Measurements from ENCODE around the gene NPBWR2. TPM values are rescaled to one million over a fixed set of nuclear protein-coding genes. Genes with fewer than 3 reads are reported as not detected.

The NPBWR2 gene
- total and polyA plus RNA-seq, 9 donors: not detected

DNA sequence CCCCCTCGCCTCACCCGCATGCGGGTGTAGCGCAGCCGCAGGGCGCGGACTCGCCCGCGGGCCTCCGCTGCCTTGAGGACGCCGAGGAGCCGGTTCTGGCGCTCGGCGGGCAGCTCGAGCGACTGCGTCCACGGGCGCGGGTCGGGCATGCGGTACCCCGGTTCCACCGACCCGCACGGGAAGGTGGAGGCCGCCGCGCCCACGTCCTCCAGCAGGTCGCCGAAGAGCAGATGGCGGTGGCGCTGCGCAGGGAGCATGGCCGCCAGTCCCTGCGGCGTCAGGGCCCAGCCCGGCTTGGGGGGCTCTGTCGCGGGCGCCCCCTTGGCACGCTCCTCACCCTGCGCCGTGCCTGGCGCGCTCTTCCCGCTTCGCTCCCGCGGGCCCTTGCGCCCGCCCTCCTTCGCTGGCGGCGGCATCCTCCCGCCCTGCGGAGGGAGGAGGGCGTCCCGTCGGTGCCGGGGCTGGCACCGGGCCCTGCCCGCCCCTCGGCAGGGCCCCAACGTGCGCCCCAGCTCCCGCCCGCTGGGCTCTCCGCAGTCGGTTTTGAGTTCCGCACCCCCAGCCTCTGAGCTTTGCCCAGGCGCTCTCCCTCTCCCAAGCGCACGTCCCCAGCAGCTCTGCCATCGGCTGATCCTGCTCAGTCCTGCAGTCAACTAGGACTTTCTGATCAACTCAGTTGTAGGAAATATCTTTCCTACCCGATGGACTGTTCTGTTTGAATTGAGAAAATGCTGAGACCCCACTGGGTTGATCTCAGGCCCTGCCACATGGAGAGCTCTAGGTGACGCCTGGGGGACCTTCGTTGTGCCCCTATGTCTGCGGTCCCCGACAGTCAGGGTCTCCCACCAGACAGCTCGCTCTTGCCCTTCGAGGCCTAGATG lies 23.3 kb downstream of the NPBWR2 start, which contains the start of gene LKAAEAR1:
LKAAEAR1 (minus strand) TSS at position 595 of the 881 bp plus-strand sequence; CDS start at position 416, 179 bp downstream.
- H3K27me3 ChIP-seq (ENCODE audit: control insufficient read depth, insufficient read depth, low read length): peaks cover 57% of the 10 kb centered on the region

DNA sequence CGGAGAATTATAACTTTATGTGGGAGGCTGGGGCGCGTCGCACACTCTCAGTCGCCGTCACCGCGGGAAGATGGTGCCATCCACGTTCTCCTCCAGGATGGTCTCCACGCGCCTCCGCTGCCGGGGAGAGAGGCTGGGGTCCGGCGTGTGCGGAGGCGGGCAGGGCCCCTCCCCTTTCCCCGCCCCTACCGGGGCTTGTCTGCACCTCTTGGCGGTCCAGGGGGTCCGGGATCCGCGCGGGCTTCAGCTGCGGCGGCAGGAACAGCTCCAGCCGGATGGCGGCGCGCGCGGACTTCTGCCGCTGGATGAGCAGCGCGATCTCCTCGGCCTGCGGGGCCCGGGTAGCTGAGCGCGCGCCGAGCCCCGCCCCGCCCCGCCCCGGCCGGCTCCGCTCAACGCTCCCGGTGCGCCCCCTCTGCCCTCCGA lies 24.0 kb downstream of the NPBWR2 start:
- 0% methylated on average over 52 of the region's 52 CpGs for WGBS (ENCODE audit: insufficient coverage)
- H3K36me3 ChIP-seq (ENCODE audit: control insufficient read depth, insufficient read depth, low read length): no peaks in the 10 kb centered on the region
- peak; percentile 83 for DNase-seq
- peak overlapping the region; percentile 26 for H3K4me3 ChIP-seq (ENCODE audit: low read length)
- peaks cover 37% of the 10 kb centered on the region for H3K4me1 ChIP-seq (ENCODE audit: control insufficient read depth, insufficient read depth, low read length)
- H3K27me3 ChIP-seq (ENCODE audit: control insufficient read depth, insufficient read depth, low read length): peaks cover 57% of the 10 kb centered on the region
- H3K9me3 ChIP-seq (replicated peaks; ENCODE audit: control insufficient read depth, low read depth, low read length): peaks cover 8% of the 10 kb centered on the region
- no peak overlapping the region for H3K27ac ChIP-seq (ENCODE audit: low read length)

More for the DNA sequence above, 23.3 kb downstream of the NPBWR2 start, which contains the start of gene LKAAEAR1:
- no peak for DNase-seq
- no peak within 1 kb of the TSS for H3K27ac ChIP-seq (ENCODE audit: low read length)
- peaks cover 30% of the 10 kb centered on the region for H3K4me1 ChIP-seq (ENCODE audit: control insufficient read depth, insufficient read depth, low read length)
- peaks cover 8% of the 10 kb centered on the region for H3K9me3 ChIP-seq (replicated peaks; ENCODE audit: control insufficient read depth, low read depth, low read length)
- H3K4me3 ChIP-seq (ENCODE audit: low read length): peak within 1 kb of the TSS; percentile 26
- under 1% methylated on average over 82 of the region's 86 CpGs for WGBS (ENCODE audit: insufficient coverage)
- H3K36me3 ChIP-seq (ENCODE audit: control insufficient read depth, insufficient read depth, low read length): no peaks in the 10 kb centered on the region

DNA sequence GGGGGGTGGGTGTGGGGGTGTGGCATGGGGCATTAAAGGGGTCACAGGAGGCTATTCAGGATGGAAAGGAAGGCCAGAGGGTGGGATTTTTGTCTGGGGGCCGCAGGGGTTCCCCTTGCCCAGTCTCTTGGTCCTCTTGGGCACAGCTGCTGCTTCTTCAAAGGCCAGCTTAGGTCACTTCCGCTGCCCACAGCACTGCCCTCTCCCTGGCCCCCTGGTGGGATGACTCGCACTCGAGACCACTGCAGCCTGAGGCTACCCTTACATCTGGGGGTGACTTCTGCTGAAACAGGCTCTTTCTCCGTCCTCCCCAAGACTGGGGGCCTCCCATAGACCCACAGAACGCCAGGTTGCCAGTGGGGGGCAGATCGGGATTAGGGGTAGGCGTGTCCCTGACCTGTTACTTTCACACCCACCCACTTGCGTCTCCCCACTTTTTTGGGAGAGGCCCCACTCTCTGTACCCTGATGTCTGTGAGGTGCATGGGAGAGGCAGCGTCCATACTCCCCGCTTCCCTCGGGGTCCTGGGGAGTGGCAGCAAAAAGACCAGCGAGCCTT lies 24.5 kb downstream of the NPBWR2 start:
- H3K27me3 ChIP-seq (ENCODE audit: control insufficient read depth, insufficient read depth, low read length): peaks cover 54% of the 10 kb centered on the region
- no peak for DNase-seq
- H3K4me1 ChIP-seq (ENCODE audit: control insufficient read depth, insufficient read depth, low read length): peaks cover 42% of the 10 kb centered on the region
- no peak overlapping the region for H3K27ac ChIP-seq (ENCODE audit: low read length)
- peak overlapping the region; percentile 26 for H3K4me3 ChIP-seq (ENCODE audit: low read length)
- H3K9me3 ChIP-seq (replicated peaks; ENCODE audit: control insufficient read depth, low read depth, low read length): peaks cover 7% of the 10 kb centered on the region
- 6% methylated on average over 7 of the region's 13 CpGs for WGBS (ENCODE audit: insufficient coverage)
- no peaks in the 10 kb centered on the region for H3K36me3 ChIP-seq (ENCODE audit: control insufficient read depth, insufficient read depth, low read length)

DNA sequence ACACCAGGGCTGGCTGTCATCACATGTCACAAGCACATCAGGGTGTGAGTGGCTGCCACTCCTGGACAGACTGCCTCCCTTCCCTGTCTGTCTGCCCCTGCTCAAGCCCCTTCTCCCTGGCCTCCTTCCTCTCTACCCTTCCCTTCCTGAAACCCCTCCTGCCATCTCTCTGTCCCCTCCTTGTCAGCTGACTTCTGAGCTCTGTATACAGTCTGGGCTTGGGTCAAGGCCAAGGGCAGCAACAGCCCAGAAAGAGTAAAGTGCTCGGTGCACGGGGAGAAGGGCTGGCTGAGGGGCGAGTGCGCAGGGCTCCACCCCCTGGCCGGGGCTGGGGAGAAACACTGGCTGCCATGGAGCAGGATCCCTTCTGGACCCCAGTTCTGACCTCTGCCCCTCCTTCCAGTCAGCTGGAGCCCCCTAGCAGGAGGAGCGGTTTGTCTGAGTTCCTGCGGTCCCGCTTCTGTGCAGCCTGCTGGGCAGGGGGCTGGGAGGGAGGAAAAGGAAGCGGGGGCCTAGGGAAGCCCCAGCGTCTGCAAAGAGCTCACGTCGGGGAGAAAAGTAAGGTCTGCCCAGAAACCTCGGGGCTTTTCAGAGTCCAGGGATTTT lies 25.1 kb downstream of the NPBWR2 start:
- 10% methylated on average over 10 of the region's 13 CpGs for WGBS (ENCODE audit: insufficient coverage)
- peaks cover 51% of the 10 kb centered on the region for H3K27me3 ChIP-seq (ENCODE audit: control insufficient read depth, insufficient read depth, low read length)
- H3K36me3 ChIP-seq (ENCODE audit: control insufficient read depth, insufficient read depth, low read length): no peaks in the 10 kb centered on the region
- DNase-seq: no peak
- H3K4me1 ChIP-seq (ENCODE audit: control insufficient read depth, insufficient read depth, low read length): peaks cover 42% of the 10 kb centered on the region
- no peak overlapping the region for H3K27ac ChIP-seq (ENCODE audit: low read length)
- H3K4me3 ChIP-seq (ENCODE audit: low read length): no peak overlapping the region
- H3K9me3 ChIP-seq (replicated peaks; ENCODE audit: control insufficient read depth, low read depth, low read length): peaks cover 3% of the 10 kb centered on the region

DNA sequence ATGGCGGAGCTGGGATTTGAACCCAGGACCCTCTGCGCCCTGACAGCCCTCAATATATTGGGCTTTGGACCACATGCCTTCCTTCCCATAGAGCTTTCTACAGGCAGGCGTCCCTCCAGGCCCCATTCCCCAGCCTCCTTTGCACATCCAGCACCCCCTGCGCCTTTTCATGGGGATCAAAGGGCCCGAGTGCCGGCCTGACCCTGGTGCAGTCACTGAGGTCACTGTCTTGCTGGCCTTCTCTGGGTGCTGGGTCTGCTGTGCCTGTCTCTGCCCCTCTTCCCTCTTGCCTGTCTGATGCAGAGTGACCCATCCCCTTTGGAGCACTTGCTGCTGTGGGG lies 25.8 kb downstream of the NPBWR2 start:
- Histone ChIP-seq H3K36me3 (ENCODE audit: control insufficient read depth, insufficient read depth, low read length) (no peaks in the 10 kb centered on the region), H3K4me1 (ENCODE audit: control insufficient read depth, insufficient read depth, low read length) (peaks cover 42% of the 10 kb centered on the region), H3K9me3 (replicated peaks; ENCODE audit: control insufficient read depth, low read depth, low read length) (peaks cover under 1% of the 10 kb centered on the region), H3K27ac (ENCODE audit: low read length) (no peak overlapping the region), H3K27me3 (ENCODE audit: control insufficient read depth, insufficient read depth, low read length) (peaks cover 49% of the 10 kb centered on the region), H3K4me3 (ENCODE audit: low read length) (no peak overlapping the region)
- DNase-seq: no peak
- WGBS (ENCODE audit: insufficient coverage): 83% methylated on average over 6 of the region's 6 CpGs

DNA sequence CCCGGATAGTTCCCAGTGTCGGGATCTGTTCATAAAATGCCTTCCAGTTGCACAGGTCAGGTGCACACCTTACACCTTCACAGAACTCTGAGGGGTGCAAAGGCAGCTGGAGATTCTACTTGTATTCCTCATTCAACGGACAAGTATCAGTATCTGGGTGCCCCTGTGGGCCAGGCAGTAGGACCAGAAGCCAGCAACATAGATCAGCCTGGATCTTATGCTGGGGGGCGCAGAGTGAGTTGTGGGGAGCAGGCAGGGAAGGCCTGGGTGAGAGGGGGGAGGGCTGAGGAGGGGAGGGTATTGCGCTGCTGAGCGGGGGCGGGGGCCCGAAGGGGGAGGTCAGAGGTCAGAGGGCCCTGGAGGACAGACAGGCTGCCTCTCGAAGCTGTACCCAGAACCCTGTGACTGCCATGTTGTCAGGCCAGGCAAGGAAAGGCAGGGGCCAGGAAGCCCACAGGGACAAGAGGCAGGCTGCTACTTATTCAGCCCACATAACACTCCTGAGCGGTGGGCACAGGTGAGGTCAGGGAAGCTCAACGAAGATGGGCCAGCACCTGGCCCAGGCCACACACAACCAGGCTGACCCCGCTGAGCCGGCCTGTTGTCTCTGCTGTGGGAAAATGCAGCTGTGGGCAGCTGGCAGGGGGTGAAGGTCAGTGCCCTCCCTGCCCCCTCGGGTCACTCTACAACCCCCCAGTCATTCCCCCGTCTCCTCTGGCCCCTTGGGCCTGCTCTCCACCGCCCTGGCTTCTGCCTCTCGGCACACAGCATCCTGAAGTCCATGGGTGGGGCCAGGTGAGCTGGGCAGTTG lies 26.3 kb downstream of the NPBWR2 start:
- H3K27ac ChIP-seq (ENCODE audit: low read length): no peak overlapping the region
- 58% methylated on average over 10 of the region's 17 CpGs for WGBS (ENCODE audit: insufficient coverage)
- peaks cover 44% of the 10 kb centered on the region for H3K27me3 ChIP-seq (ENCODE audit: control insufficient read depth, insufficient read depth, low read length)
- DNase-seq: no peak
- H3K4me3 ChIP-seq (ENCODE audit: low read length): peak overlapping the region; percentile 40
- no peaks in the 10 kb centered on the region for H3K36me3 ChIP-seq (ENCODE audit: control insufficient read depth, insufficient read depth, low read length)
- peaks cover 42% of the 10 kb centered on the region for H3K4me1 ChIP-seq (ENCODE audit: control insufficient read depth, insufficient read depth, low read length)
- H3K9me3 ChIP-seq (replicated peaks; ENCODE audit: control insufficient read depth, low read depth, low read length): no peaks in the 10 kb centered on the region

DNA sequence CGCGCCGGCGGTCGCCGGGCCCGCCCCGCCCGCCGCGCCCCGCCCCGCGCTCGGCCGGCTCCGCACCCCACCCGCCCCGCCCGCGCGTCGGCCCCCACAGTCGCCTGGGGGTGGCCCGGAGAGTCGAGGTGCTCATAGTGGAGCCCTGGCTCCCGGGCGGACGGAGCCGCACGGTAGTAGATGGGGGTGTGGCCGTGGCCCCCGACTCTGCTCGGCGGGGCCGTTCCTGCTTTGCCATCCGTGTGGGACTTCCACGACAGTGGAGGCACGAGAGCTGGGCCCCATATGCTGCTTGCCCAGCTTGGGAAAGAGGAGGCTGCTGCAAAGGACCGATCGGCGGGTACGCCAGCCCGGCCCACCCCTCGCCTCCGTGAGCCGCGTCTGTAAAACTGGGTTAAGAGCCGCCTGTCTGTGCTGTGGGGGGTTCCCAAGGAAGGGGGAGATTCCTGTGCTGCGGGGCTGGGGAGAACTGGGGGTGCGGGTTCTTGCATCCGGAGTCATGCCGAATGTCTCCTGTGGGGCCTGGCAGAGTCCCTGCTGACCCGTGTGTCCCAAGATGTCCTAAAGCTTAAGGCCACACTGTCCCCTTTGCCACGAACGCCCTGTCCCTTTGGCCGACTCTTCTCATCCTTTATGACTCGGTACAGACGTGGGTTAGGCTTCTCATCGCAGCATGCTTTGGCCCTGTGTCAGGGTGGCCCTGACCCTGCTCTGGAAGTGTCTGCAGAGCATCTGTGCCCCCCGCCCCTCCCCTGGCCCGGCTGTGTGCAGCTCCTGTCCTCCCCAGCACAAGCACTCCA lies 27.2 kb downstream of the NPBWR2 start, which contains the start of gene OPRL1:
OPRL1 (plus strand) TSS at position 70 of the 800 bp plus-strand sequence. CDS start 12,639 bp downstream, outside the sequence.
- H3K4me1 ChIP-seq (ENCODE audit: control insufficient read depth, insufficient read depth, low read length): peaks cover 42% of the 10 kb centered on the region

DNA sequence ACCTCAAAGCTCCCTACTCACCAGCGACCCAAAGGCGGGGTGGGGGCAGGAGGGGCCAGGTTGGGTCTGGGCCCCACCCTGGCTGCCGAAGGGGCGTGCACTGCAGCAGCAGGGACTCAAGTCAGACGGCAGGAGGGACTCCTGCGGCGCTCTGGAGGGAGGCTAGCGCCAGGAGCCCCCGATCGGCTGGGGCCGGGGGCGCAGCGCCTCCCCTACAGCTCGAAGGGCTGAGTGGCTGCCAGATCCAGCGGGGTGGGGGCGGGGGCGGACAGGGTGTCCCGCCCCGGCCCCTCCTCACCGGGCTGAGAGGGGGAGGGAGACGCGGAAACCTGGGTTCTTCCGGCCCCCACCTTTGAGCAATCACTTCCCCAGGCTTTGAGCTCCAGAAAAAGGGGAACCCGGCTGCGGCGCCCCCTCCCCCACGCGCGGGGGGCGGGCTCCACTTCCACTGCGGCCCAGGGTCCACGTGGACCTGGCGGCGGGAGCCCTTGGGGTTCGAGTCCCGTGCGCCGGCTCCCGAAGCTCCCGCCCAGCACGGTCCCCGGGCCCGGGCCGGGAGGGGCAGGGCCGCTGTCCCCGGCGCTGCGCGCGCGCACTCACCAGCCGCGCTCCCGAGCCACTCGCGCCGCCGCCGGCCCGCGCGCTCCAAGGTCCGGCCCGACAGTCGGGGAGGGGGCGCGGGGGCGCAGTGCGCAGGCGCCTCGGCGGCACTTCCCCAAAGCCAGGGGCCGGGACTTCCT lies 27.9 kb downstream of the NPBWR2 start, which contains the start of gene RGS19:
RGS19 (minus strand) TSS at position 246 of the 740 bp plus-strand sequence. CDS start 2,632 bp downstream, outside the sequence.
- H3K27me3 ChIP-seq (ENCODE audit: control insufficient read depth, insufficient read depth, low read length): peaks cover 28% of the 10 kb centered on the region
- H3K4me1 ChIP-seq (ENCODE audit: control insufficient read depth, insufficient read depth, low read length): peaks cover 37% of the 10 kb centered on the region
- no peaks in the 10 kb centered on the region for H3K9me3 ChIP-seq (replicated peaks; ENCODE audit: control insufficient read depth, low read depth, low read length)
- peak within 1 kb of the TSS; percentile 72 for H3K4me3 ChIP-seq (ENCODE audit: low read length)
- 0% methylated on average over 56 of the region's 73 CpGs for WGBS (ENCODE audit: insufficient coverage)
- DNase-seq: peak; percentile 93
- H3K36me3 ChIP-seq (ENCODE audit: control insufficient read depth, insufficient read depth, low read length): no peaks in the 10 kb centered on the region
- H3K27ac ChIP-seq (ENCODE audit: low read length): peak within 1 kb of the TSS; percentile 29

More for the DNA sequence above, 27.2 kb downstream of the NPBWR2 start, which contains the start of gene OPRL1:
- Histone ChIP-seq H3K27me3 (ENCODE audit: control insufficient read depth, insufficient read depth, low read length) (peaks cover 36% of the 10 kb centered on the region), H3K9me3 (replicated peaks; ENCODE audit: control insufficient read depth, low read depth, low read length) (no peaks in the 10 kb centered on the region), H3K27ac (ENCODE audit: low read length) (peak within 1 kb of the TSS; percentile 29), H3K4me3 (ENCODE audit: low read length) (peak within 1 kb of the TSS; percentile 72), H3K36me3 (ENCODE audit: control insufficient read depth, insufficient read depth, low read length) (no peaks in the 10 kb centered on the region)
- WGBS (ENCODE audit: insufficient coverage): 5% methylated on average over 46 of the region's 62 CpGs
- no peak for DNase-seq
